ENCODE measurements around the gene PRAMEF13.
"Not testable (repeated sequence)": the region's sequence is repeated elsewhere in the genome, so short reads cannot be mapped to it uniquely, and the experiment has no call there.

The PRAMEF13 gene

DNA sequence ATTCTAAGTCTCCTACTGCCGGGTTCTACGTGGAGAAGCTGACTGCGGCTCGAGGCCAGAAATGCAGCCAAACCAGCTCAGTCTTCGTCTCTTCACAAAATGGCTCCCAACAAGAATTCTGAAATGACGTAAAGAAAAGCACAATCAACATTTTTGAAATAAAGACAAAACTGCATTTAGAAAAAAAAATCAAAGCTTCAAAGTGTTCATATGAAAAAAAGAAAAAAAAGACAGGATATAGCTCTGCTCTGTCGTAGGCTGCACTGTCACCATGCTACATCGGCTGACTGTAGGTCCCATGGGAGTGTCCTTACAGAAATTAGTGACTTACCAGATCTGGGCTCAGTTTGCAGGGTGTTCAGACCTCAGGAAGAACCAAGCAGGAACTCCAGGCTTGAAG, 35.7 kb downstream of the PRAMEF13 start, which contains the start of gene HNRNPCL4:
TSS of gene HNRNPCL4 (minus strand) at position 101 of the 400 bp plus-strand sequence. CDS start 164 bp downstream, outside the sequence.
- DNase-seq (ENCODE audit: low read depth): not testable (repeated sequence)

DNA sequence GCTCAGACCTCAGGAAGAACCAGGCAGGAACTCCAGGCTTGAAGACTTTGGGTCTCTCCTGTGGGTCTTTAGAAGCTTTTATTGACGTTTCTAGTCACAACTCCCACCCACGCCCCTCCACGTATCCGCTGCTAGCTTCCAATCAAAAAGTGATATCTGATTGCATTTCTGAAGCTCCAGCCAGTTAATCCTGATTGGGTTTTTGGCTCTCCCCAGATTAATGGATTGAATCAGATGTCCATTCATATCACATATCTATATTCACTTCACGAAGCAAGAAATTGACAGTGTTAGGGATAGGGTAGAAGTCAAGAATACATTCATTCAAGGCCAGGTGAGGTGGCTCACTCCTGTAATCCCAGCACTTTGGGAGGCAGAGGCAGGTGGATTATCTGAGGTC, 45.3 kb downstream of the PRAMEF13 start, which contains the start of gene PRAMEF26:
TSS of gene PRAMEF26 (minus strand) at position 101 of the 400 bp plus-strand sequence. CDS start 2,914 bp downstream, outside the sequence.
- not testable (repeated sequence) for DNase-seq (ENCODE audit: low read depth)

All from stimulated activated CD8-positive, alpha-beta memory T cell treated with anti-CD3 and anti-CD28 coated beads, Interleukin-7, amount 100 ng/mL, for 24 hours (primary cell).